Left lung (tissue), 10 donors: ENCODE data around the gene PRKG1. TPM values are rescaled to one million over a fixed set of nuclear protein-coding genes. Genes with fewer than 3 reads are reported as not detected.

Experiments used
- ATAC-seq: fragments of 200-7000 bp; cut with Tn5 transposase; one replicate; pipeline ENCODE4 v1.9.1; 2020; ENCODE audit warnings: moderate library complexity
- DNase-seq, 4 donors: peaks; one replicate each; pipeline ENCODE4 v3.0.0-alpha.2; 2013 to 2020
- H3K27ac ChIP-seq, 2 donors: fragments of 200-600 bp; sonication (generic) in 1 of 2; one replicate each; pipeline versions ENCODE4 v1.5.0 to v1.8.0; 2020 to 2021
- H3K27me3 ChIP-seq, 2 donors: fragments of 200-600 bp; sonication (generic) in 1 of 2; one replicate each; pipeline versions ENCODE4 v1.5.0 to v1.8.0; 2020 to 2021
- H3K36me3 ChIP-seq, 2 donors: fragments of 200-600 bp; sonication (generic) in 1 of 2; one replicate each; pipeline versions ENCODE4 v1.5.0 to v1.8.0; 2020 to 2021
- H3K4me1 ChIP-seq, 2 donors: fragments of 200-600 bp; one replicate each; pipeline ENCODE4 v1.8.0; 2021
- H3K4me3 ChIP-seq, 2 donors: fragments of 200-600 bp; sonication (generic) in 1 of 2; one replicate each; pipeline versions ENCODE4 v1.5.0 to v1.8.0; 2020 to 2021; ENCODE audit warnings: mild to moderate bottlenecking in 1 of 2
- H3K9me3 ChIP-seq, 2 donors: fragments of 200-600 bp; sonication (generic) in 1 of 2; one replicate each; pipeline versions ENCODE4 v1.5.0 to v1.8.0; 2020 to 2021
- CTCF ChIP-seq, 2 donors: fragments of 200-600 bp; sonication (generic) in 1 of 2; IDR thresholded peaks; one replicate each; pipeline versions ENCODE4 v1.5.0 to v1.8.0; 2021; ENCODE audit warnings: antibody characterized with exemption in 2 of 2
- intact Hi-C, 2 donors: fragments of 100-400 bp; cut with DNase I; formaldehyde crosslinking; loops; one replicate each; pipeline versions ENCODE4 v1.11.2 to v1.14.2; 2022
- polyA plus RNA-seq, 6 donors: library from polyadenylated mRNA; unstranded; fragments of 120-200 nt; gene quantifications; one replicate each; pipeline ENCODE4 v1.2.1, GENCODE V29; 2013; ENCODE audit not compliant: insufficient read length in 6 of 6
- total RNA-seq, 2 donors: library from RNA; stranded (reverse); fragmentation: NEBNext Ultra II Directional; extraction: Animal tissue kit (Norgen Biotek cat#: 25700); gene quantifications; one replicate each; pipeline ENCODE4 v1.2.1, GENCODE V29; 2021
- donor health status: DM: no; HTN: yes; CAD: no.
- donor health status: DM: no; HTN: no; CAD: no.

The PRKG1 gene
- total and polyA plus RNA-seq, 8 donors: 15.6 to 29.0 (median 17.8) TPM

GRCh38 chr10:52331638-52332364, 1257.5 kb downstream of the PRKG1 start:
- Histone ChIP-seq H3K4me1 (no peaks in the 10 kb centered on the region), H3K4me3 (no peak overlapping the region), H3K36me3 (no peaks in the 10 kb centered on the region), H3K27me3 (no peaks in the 10 kb centered on the region), H3K9me3 (no peaks in the 10 kb centered on the region), H3K27ac (no peak overlapping the region)
- no peak for DNase-seq
- no peak for ATAC-seq
- intact Hi-C loops: no loop called here
- TF ChIP-seq CTCF (IDR thresholded peaks at IDR 0.05): no peak

- no peaks in the 10 kb centered on the region for H3K36me3 ChIP-seq
- no peak for TF ChIP-seq CTCF (IDR thresholded peaks at IDR 0.05)
- H3K4me1 ChIP-seq: no peaks in the 10 kb centered on the region
- no peaks in the 10 kb centered on the region for H3K9me3 ChIP-seq
- ATAC-seq (no peak), DNase-seq (no peak)
- intact Hi-C loops: no loop called here
- H3K4me3 ChIP-seq: no peak overlapping the region
- H3K27ac ChIP-seq: no peak overlapping the region
- H3K27me3 ChIP-seq: no peaks in the 10 kb centered on the region
Measured at GRCh38 chr10:52332815-52333214, 1258.5 kb downstream of the PRKG1 start.

GRCh38 chr10:52334595-52334994, 1260.3 kb downstream of the PRKG1 start:
- Histone ChIP-seq H3K36me3 (no peaks in the 10 kb centered on the region), H3K9me3 (no peaks in the 10 kb centered on the region), H3K4me3 (no peak overlapping the region), H3K27me3 (no peaks in the 10 kb centered on the region), H3K4me1 (no peaks in the 10 kb centered on the region), H3K27ac (no peak overlapping the region)
- intact Hi-C loops: no loop called here
- DNase-seq (no peak), ATAC-seq (no peak)
- TF ChIP-seq CTCF (IDR thresholded peaks at IDR 0.05): no peak

GRCh38 chr10:52335665-52336064, 1261.4 kb downstream of the PRKG1 start:
- no peak for ATAC-seq
- intact Hi-C loops: no loop called here

GRCh38 chr10:52337225-52337624, 1262.9 kb downstream of the PRKG1 start:
- no peak for ATAC-seq
- intact Hi-C loops: no loop called here

More at GRCh38 chr10:52335665-52336064, 1261.4 kb downstream of the PRKG1 start:
- no peaks in the 10 kb centered on the region for H3K36me3 ChIP-seq
- no peaks in the 10 kb centered on the region for H3K27me3 ChIP-seq
- H3K9me3 ChIP-seq: no peaks in the 10 kb centered on the region
- no peak overlapping the region for H3K4me3 ChIP-seq
- no peak overlapping the region for H3K27ac ChIP-seq
- DNase-seq: no peak
- no peak for TF ChIP-seq CTCF (IDR thresholded peaks at IDR 0.05)
- no peaks in the 10 kb centered on the region for H3K4me1 ChIP-seq

More at GRCh38 chr10:52337225-52337624, 1262.9 kb downstream of the PRKG1 start:
- no peak for DNase-seq
- no peak for TF ChIP-seq CTCF (IDR thresholded peaks at IDR 0.05)
- no peaks in the 10 kb centered on the region for H3K4me1 ChIP-seq
- no peaks in the 10 kb centered on the region for H3K9me3 ChIP-seq
- H3K36me3 ChIP-seq: no peaks in the 10 kb centered on the region
- H3K27ac ChIP-seq: no peak overlapping the region
- no peaks in the 10 kb centered on the region for H3K27me3 ChIP-seq
- no peak overlapping the region for H3K4me3 ChIP-seq
